GM21447 (cell line): Measurements from ENCODE around the gene SYNC.
"Not testable (repeated sequence)": the region's sequence is repeated elsewhere in the genome, so short reads cannot be mapped to it uniquely, and the experiment has no call there.

Experiments
- ATAC-seq: cut with Tn5 transposase; IDR thresholded peaks from one replicate; pipeline ENCODE4 v1.9.1; 2021; ENCODE audit not compliant: unreplicated experiment

The SYNC gene

GRCh38 chr1:32647308-32648134 is 55.0 kb downstream of the SYNC start:
- no peak for ATAC-seq

- no peak for ATAC-seq
These were observed 58.1 kb downstream of the SYNC start for GRCh38 chr1:32644426-32644825.

GRCh38 chr1:32642292-32642827 is 60.2 kb downstream of the SYNC start:
- not testable (repeated sequence) for ATAC-seq

GRCh38 chr1:32639489-32640075 is 63.0 kb downstream of the SYNC start:
- ATAC-seq: no peak

GRCh38 chr1:32636914-32637645 is 65.5 kb downstream of the SYNC start:
- ATAC-seq: no peak

- no peak for ATAC-seq
These were observed 66.9 kb downstream of the SYNC start for GRCh38 chr1:32635508-32636277.

GRCh38 chr1:32632829-32633228 is 69.7 kb downstream of the SYNC start:
- no peak for ATAC-seq

GRCh38 chr1:32630173-32630572 is 72.4 kb downstream of the SYNC start:
- not testable (repeated sequence) for ATAC-seq
